Mucosa of descending colon (tissue), 3 donors: ENCODE results near the gene PRRT3. TPM values are rescaled to one million over a fixed set of nuclear protein-coding genes. Genes with fewer than 3 reads are reported as not detected.
"Not testable (repeated sequence)": the region's sequence is repeated elsewhere in the genome, so short reads cannot be mapped to it uniquely, and the experiment has no call there.

Experiments
- ATAC-seq: fragments of 200-7000 bp; cut with Tn5 transposase; one replicate; pipeline ENCODE4 v1.9.1; 2020; ENCODE audit warnings: mild to moderate bottlenecking, moderate library complexity
- DNase-seq, 3 donors: peaks; one replicate each; pipeline ENCODE4 v3.0.0-alpha.2; 2020
- H3K36me3 ChIP-seq: fragments of 200-600 bp; one replicate; pipeline ENCODE4 v1.8.0; 2021; ENCODE audit warnings: low read depth, mild to moderate bottlenecking
- H3K4me1 ChIP-seq: fragments of 200-600 bp; one replicate; pipeline ENCODE4 v1.8.0; 2021; ENCODE audit warnings: low read depth, mild to moderate bottlenecking
- H3K4me3 ChIP-seq: fragments of 200-600 bp; one replicate; pipeline ENCODE4 v1.8.0; 2021; ENCODE audit warnings: mild to moderate bottlenecking
- H3K9me3 ChIP-seq: fragments of 200-600 bp; one replicate; pipeline ENCODE4 v1.8.0; 2021; ENCODE audit warnings: mild to moderate bottlenecking
- CTCF ChIP-seq: fragments of 200-600 bp; IDR thresholded peaks from one replicate; pipeline ENCODE4 v1.8.0; 2022; ENCODE audit warnings: antibody characterized with exemption, mild to moderate bottlenecking
- intact Hi-C, 2 donors: fragments of 100-400 bp; cut with DNase I in 1 of 2; cut with micrococcal nuclease in 1 of 2; formaldehyde crosslinking; loops; one replicate each; pipeline versions ENCODE4 v1.11.0 to v1.11.1; 2022; cut with DNase I, micrococcal nuclease
- total RNA-seq, 3 donors: library from RNA; stranded (reverse); fragmentation: NEBNext Ultra II Directional in 2 of 3; extraction: Animal tissue kit (Norgen Biotek cat#: 25700) in 2 of 3; gene quantifications; one replicate each; pipeline versions ENCODE4 v1.2.1 to v1.2.4, GENCODE V29; 2021 to 2023
- donor health status: DM: no; HTN: no; CAD: no; lungs with moderate emphysema.
- donor health status: DM: no; HTN: no; CAD: no.
- donor health status: DM: no; HTN: yes; CAD: no.

PRRT3 gene
- total RNA-seq, 3 donors from 2014 or later = 1.0 to 1.8 (median 1.2) TPM

GRCh38 chr3:9903238-9903624 lies 49.0 kb downstream of the PRRT3 start:
- ATAC-seq (peak; percentile 5), DNase-seq (peak in 1 of 3 donors; percentile 40)
- intact Hi-C loops = no loop called here
- H3K4me3 ChIP-seq = peak overlapping the region; percentile 32
- peaks cover 33% of the 10 kb centered on the region for H3K4me1 ChIP-seq
- H3K9me3 ChIP-seq = no peaks in the 10 kb centered on the region
- no peaks in the 10 kb centered on the region for H3K36me3 ChIP-seq
- TF ChIP-seq CTCF = no peak

GRCh38 chr3:9902372-9903237 lies 49.6 kb downstream of the PRRT3 start, which contains the start of gene IL17RE:
Gene IL17RE, plus strand, starts transcription at chr3:9902848. Its CDS starts 85 bp downstream, at chr3:9902933.
- Histone ChIP-seq H3K9me3 (no peaks in the 10 kb centered on the region), H3K36me3 (no peaks in the 10 kb centered on the region), H3K4me1 (peaks cover 40% of the 10 kb centered on the region), H3K4me3 (peak within 1 kb of the TSS; percentile 32)
- ATAC-seq (peak; percentile 61), DNase-seq (peak; percentile 84 to 89 (median 88))
- intact Hi-C loops = no loop called here
- TF ChIP-seq CTCF = no peak

GRCh38 chr3:9901967-9902366 lies 50.2 kb downstream of the PRRT3 start:
- H3K4me3 ChIP-seq = no peak overlapping the region
- DNase-seq = peak in 1 of 3 donors; percentile 54
- ATAC-seq = no peak

GRCh38 chr3:9900965-9901415 lies 51.2 kb downstream of the PRRT3 start:
- ATAC-seq (peak; percentile 52), DNase-seq (peak in 1 of 3 donors; percentile 62)
- H3K9me3 ChIP-seq, intact Hi-C loops, H3K36me3 ChIP-seq, H3K4me3 ChIP-seq: not testable (repeated sequence)
- peaks cover 48% of the 10 kb centered on the region for H3K4me1 ChIP-seq

More at GRCh38 chr3:9901967-9902366, 50.2 kb downstream of the PRRT3 start:
- intact Hi-C loops = no loop called here
- Histone ChIP-seq H3K36me3 (no peaks in the 10 kb centered on the region), H3K9me3 (no peaks in the 10 kb centered on the region), H3K4me1 (peaks cover 46% of the 10 kb centered on the region)
- no peak for TF ChIP-seq CTCF

GRCh38 chr3:9899289-9899791 lies 52.9 kb downstream of the PRRT3 start:
- Histone ChIP-seq H3K36me3 (no peaks in the 10 kb centered on the region), H3K4me3 (no peak overlapping the region), H3K4me1 (peaks cover 59% of the 10 kb centered on the region), H3K9me3 (no peaks in the 10 kb centered on the region)
- no peak for TF ChIP-seq CTCF
- DNase-seq = no peak
- no peak for ATAC-seq
- intact Hi-C loops = no loop called here
